GM19193 (cell line): ENCODE results near the gene MTCL1.

Source experiments
- POLR2A ChIP-seq: IDR thresholded peaks from 4 replicates; pipeline ENCODE4 v1.6.1; 2011; ENCODE audit not compliant: insufficient read depth, insufficient read length; ENCODE audit errors: extremely low read depth

The MTCL1 gene

DNA sequence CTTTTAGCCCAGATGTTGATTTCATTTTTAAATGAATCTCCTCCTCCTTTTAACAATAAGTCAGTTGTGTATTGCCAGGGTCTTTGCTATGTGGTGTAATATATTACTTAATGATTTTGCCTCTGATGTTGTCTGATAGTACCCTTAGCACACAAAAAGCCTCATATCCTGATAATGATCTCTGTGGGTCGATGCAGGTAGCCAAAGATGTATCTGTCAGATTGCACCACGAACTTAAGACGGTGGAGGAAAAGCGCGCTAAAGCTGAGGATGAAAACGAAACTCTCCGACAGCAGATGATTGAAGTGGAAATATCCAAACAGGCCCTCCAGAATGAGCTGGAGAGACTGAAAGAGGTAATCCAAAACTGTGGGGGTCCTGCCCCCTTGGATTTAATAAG, 14.8 kb downstream of the MTCL1 start:
- no peak for TF ChIP-seq POLR2A

DNA sequence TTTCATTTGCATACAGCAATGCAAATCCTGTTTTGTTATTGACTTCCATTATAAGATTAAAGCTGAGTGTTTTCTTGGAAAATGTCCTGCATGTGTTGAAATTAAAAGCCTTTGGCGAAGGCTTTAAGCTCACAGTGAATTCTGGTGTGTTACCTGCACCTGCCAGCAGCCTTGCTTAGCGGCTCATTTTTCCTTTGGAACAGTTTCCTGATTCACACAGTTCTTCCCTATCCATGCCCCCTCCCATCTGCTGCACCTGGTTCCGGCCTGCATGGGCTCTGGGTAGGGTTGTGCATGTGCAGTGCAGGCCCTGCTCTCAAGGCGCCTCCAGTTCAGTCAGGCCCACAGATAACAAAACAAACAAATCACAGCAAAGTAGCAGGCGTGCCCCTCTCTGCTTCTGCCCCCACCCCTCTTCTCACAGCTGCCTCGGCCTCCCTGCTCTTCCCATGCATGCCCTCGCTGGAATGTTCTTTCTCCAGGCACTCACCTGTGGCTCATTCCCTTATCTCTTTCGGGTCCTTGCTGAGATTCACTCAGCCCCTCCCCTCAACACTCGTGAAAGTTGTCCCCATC, 15.8 kb downstream of the MTCL1 start:
- no peak for TF ChIP-seq POLR2A

- no peak for TF ChIP-seq POLR2A
Measured at GRCh38 chr18:8721716-8722115, 16.4 kb downstream of the MTCL1 start.

- TF ChIP-seq POLR2A = no peak
Measured at GRCh38 chr18:8722946-8723820, 17.8 kb downstream of the MTCL1 start.

DNA sequence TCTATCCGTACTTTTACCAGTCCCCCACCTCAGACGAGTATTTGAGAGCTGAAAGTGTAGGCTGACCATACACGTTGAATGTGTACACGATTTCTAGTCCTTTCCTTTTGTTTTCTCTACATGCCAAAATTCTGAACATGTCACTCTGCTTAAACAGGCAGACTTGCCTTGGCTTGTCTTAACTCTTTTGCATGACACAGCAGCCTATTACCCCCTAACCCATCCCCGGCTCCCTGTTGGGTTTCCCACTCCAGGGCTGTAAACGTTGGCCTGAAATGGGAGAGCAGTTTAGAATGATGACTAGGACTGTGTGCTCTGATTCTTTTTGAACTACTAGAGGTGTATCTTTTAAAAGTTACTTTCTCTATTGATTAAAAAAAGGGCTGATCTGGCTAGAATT, 19.1 kb downstream of the MTCL1 start:
- no peak for TF ChIP-seq POLR2A

GRCh38 chr18:8726281-8726680, 20.9 kb downstream of the MTCL1 start:
- TF ChIP-seq POLR2A = no peak

GRCh38 chr18:8726963-8727705, 21.8 kb downstream of the MTCL1 start:
- no peak for TF ChIP-seq POLR2A

GRCh38 chr18:8730080-8730827, 24.9 kb downstream of the MTCL1 start:
- no peak for TF ChIP-seq POLR2A

GRCh38 chr18:8732442-8733360, 27.3 kb downstream of the MTCL1 start:
- no peak for TF ChIP-seq POLR2A

GRCh38 chr18:8734496-8734895, 29.1 kb downstream of the MTCL1 start:
- TF ChIP-seq POLR2A = no peak

- no peak for TF ChIP-seq POLR2A
Measured at GRCh38 chr18:8735274-8735673, 29.9 kb downstream of the MTCL1 start.

GRCh38 chr18:8741117-8741516, 35.8 kb downstream of the MTCL1 start:
- TF ChIP-seq POLR2A = no peak

GRCh38 chr18:8741532-8741931, 36.2 kb downstream of the MTCL1 start:
- no peak for TF ChIP-seq POLR2A

DNA sequence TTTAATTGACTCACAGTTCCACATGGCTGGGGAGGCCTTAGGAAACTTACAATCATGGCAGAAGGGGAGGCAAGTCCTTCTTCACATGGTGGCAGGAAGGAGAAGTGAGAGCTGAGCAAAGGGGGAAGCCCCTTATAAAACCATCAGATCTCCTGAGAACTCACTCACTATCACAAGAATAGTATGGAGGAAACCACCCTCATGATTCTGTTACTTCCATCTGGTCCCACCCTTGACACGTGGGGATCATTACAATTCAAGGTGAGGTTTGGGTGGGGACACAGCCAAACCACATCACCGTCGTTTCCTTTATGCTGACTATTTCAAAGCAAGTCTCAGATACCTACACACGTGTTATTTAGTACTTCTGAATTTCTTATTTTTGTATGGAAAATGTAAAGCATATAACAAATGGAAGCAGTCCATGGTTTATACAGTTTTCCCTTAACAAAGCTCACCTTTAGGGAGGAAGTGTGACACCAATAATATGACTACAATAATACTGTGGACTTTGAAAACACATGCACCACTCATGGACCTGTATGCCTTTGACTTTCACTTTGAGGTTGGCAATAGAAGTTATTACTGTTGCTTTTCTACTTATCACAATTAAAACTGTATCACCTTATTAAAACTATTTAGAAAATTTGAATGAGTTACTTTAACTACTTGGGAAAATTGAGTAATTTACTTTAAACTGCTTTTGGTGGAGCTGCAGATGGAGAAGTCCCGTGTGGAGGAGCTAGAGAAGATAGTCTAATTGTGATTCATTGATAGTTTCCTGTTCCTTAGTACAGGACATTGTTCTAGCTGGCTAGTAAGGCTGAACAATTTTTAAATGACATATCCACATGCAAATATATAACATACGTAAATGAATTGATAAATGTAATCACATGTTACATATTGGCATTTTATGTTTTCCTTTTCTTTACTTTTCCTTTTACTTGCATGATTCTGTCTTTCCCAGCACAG, 37.3 kb downstream of the MTCL1 start:
- TF ChIP-seq POLR2A = no peak

GRCh38 chr18:8744038-8744437, 38.7 kb downstream of the MTCL1 start:
- no peak for TF ChIP-seq POLR2A
